OCI-LY1 (cell line): ENCODE results near the gene GTF2A2.
A peak's percentile ranks its signal among the peaks of the same experiment; 100 is the strongest.

ENCODE experiments used
- H2AFZ ChIP-seq: fragments of 200-600 bp; sonication (generic), shearing (Covaris generic); 2 replicates; pipeline ENCODE4 v1.6.0; 2014; ENCODE audit warnings: antibody characterized with exemption, mild to moderate bottlenecking, low read length
- H3F3A ChIP-seq: fragments of 200-600 bp; sonication (generic), shearing (Covaris generic); 2 replicates; pipeline ENCODE4 v1.6.0; 2014; ENCODE audit warnings: mild to moderate bottlenecking, antibody characterized with exemption, low read length, moderate library complexity; ENCODE audit not compliant: insufficient read depth
- H3K27ac ChIP-seq: fragments of 200-600 bp; sonication (generic); 2 replicates; pipeline ENCODE4 v1.5.1; 2014; ENCODE audit warnings: low read length, mixed run types, mild to moderate bottlenecking, low read depth; ENCODE audit not compliant: poor library complexity, severe bottlenecking
- H3K27me3 ChIP-seq: fragments of 200-600 bp; sonication (generic); 2 replicates; pipeline ENCODE4 v1.6.0; 2014; ENCODE audit warnings: antibody characterized with exemption, mild to moderate bottlenecking, low read length, moderate library complexity; ENCODE audit not compliant: insufficient read depth
- H3K36me3 ChIP-seq: fragments of 200-600 bp; sonication (generic); 2 replicates; pipeline ENCODE4 v1.6.1; 2014; ENCODE audit warnings: mild to moderate bottlenecking, antibody characterized with exemption, low read length, moderate library complexity, mixed read lengths; ENCODE audit not compliant: insufficient read depth
- H3K4me1 ChIP-seq: fragments of 200-600 bp; sonication (generic); 2 replicates; pipeline ENCODE4 v1.5.1; 2014; ENCODE audit warnings: mild to moderate bottlenecking, low read length, moderate library complexity; ENCODE audit not compliant: insufficient read depth, severe bottlenecking
- H3K4me2 ChIP-seq: fragments of 200-600 bp; sonication (generic), shearing (Covaris generic); 2 replicates; pipeline ENCODE4 v1.6.1; 2014; ENCODE audit warnings: low read length
- H3K4me3 ChIP-seq: fragments of 200-600 bp; sonication (generic); 2 replicates; pipeline ENCODE4 v1.5.1; 2014; ENCODE audit warnings: low read length, low read depth, mild to moderate bottlenecking, mixed read lengths; ENCODE audit not compliant: poor library complexity, severe bottlenecking
- H3K79me2 ChIP-seq: fragments of 200-600 bp; shearing (Covaris generic); 2 replicates; pipeline ENCODE4 v1.6.1; 2016; ENCODE audit warnings: mixed run types, low read length, mixed read lengths; ENCODE audit not compliant: insufficient read depth
- H3K9ac ChIP-seq: fragments of 200-600 bp; sonication (generic), shearing (Covaris generic); 2 replicates; pipeline ENCODE4 v1.6.1; 2014; ENCODE audit warnings: mild to moderate bottlenecking, low read length, mixed read lengths
- H3K9me2 ChIP-seq: fragments of 200-600 bp; sonication (generic), shearing (Covaris generic); 2 replicates; pipeline ENCODE4 v1.6.1; 2014; ENCODE audit warnings: low read depth, mild to moderate bottlenecking, low read length, mixed read lengths
- H3K9me3 ChIP-seq: fragments of 200-600 bp; shearing (Covaris generic); 2 replicates; pipeline ENCODE4 v1.6.1; 2014; ENCODE audit warnings: low read length, mixed read lengths
- H4K20me1 ChIP-seq: fragments of 200-600 bp; sonication (generic), shearing (Covaris generic); 2 replicates; pipeline ENCODE4 v1.6.0; 2016; ENCODE audit warnings: mild to moderate bottlenecking, low read length; ENCODE audit not compliant: insufficient read depth
- EZH2 ChIP-seq: fragments of 200-600 bp; sonication (generic), shearing (Covaris generic); IDR thresholded peaks from 2 replicates; pipeline ENCODE4 v1.8.0; 2017; ENCODE audit warnings: borderline replicate concordance, mixed run types, mild to moderate bottlenecking, antibody characterized with exemption, low read length, moderate library complexity, mixed read lengths
- TF ChIP-seq, protein P1 (sequence below): fragments of 200-600 bp; sonication (generic), shearing (Covaris generic); IDR thresholded peaks from 2 replicates; pipeline ENCODE4 v1.5.1; 2017; ENCODE audit warnings: mild to moderate bottlenecking, antibody characterized with exemption, low read length, moderate library complexity, mixed read lengths

Gene GTF2A2

GRCh38 chr15:59662260-59662659 is 4.9 kb upstream of the GTF2A2 start:
- H4K20me1 ChIP-seq: no peaks in the 10 kb centered on the region
- H3K9me3 ChIP-seq: no peaks in the 10 kb centered on the region
- H2AFZ ChIP-seq: no peak overlapping the region
- H3K27me3 ChIP-seq: no peaks in the 10 kb centered on the region
- H3K9me2 ChIP-seq: no peaks in the 10 kb centered on the region
- H3K4me3 ChIP-seq: no peak overlapping the region
- H3K4me1 ChIP-seq: no peaks in the 10 kb centered on the region
- H3K79me2 ChIP-seq: no peaks in the 10 kb centered on the region
- H3K9ac ChIP-seq: no peak overlapping the region
- H3K36me3 ChIP-seq: peaks cover 54% of the 10 kb centered on the region
- no peak overlapping the region for H3K27ac ChIP-seq
- TF ChIP-seq EZH2: no peak
- TF ChIP-seq, protein P1, sequence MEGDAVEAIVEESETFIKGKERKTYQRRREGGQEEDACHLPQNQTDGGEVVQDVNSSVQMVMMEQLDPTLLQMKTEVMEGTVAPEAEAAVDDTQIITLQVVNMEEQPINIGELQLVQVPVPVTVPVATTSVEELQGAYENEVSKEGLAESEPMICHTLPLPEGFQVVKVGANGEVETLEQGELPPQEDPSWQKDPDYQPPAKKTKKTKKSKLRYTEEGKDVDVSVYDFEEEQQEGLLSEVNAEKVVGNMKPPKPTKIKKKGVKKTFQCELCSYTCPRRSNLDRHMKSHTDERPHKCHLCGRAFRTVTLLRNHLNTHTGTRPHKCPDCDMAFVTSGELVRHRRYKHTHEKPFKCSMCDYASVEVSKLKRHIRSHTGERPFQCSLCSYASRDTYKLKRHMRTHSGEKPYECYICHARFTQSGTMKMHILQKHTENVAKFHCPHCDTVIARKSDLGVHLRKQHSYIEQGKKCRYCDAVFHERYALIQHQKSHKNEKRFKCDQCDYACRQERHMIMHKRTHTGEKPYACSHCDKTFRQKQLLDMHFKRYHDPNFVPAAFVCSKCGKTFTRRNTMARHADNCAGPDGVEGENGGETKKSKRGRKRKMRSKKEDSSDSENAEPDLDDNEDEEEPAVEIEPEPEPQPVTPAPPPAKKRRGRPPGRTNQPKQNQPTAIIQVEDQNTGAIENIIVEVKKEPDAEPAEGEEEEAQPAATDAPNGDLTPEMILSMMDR: no peak
- H3K4me2 ChIP-seq: no peak overlapping the region
- H3F3A ChIP-seq: no peaks in the 10 kb centered on the region; the same call in 1 of the 2 replicates

DNA sequence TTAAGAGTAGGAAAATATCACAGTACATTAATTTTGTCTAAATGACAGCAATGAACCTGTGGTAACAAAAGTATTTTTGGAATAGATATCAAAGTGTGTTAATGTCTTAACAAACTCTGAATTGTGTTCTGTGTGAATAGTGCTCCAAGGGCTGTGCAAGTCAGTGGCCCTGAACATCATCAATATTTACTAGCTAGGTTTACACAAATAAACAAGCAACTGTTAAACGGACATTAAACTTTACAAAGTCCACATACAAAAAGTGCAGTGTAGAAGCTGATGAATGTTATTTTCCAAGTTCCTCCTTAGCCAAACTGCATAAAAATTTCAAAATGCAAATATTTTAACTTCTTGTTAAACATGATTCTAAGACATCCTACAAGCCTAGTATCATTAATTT is 2.1 kb upstream of the GTF2A2 start:
- no peak overlapping the region for H2AFZ ChIP-seq
- no peak for TF ChIP-seq EZH2
- TF ChIP-seq, protein P1: no peak
- H3F3A ChIP-seq: no peaks in the 10 kb centered on the region; the same call in 1 of the 2 replicates
- no peak overlapping the region for H3K27ac ChIP-seq
- H3K9ac ChIP-seq: no peak overlapping the region
- peaks cover 28% of the 10 kb centered on the region for H3K79me2 ChIP-seq
- H3K4me3 ChIP-seq: no peak overlapping the region
- no peaks in the 10 kb centered on the region for H3K27me3 ChIP-seq
- no peaks in the 10 kb centered on the region for H4K20me1 ChIP-seq
- peaks cover 24% of the 10 kb centered on the region for H3K4me1 ChIP-seq
- peaks cover 44% of the 10 kb centered on the region for H3K36me3 ChIP-seq
- H3K4me2 ChIP-seq: no peak overlapping the region
- H3K9me3 ChIP-seq: no peaks in the 10 kb centered on the region
- no peaks in the 10 kb centered on the region for H3K9me2 ChIP-seq

- peak overlapping the region; percentile 49 for H3K4me2 ChIP-seq
- H2AFZ ChIP-seq: no peak overlapping the region
- no peak for TF ChIP-seq EZH2
- TF ChIP-seq, protein P1: no peak
- H3K9me3 ChIP-seq: peaks cover 3% of the 10 kb centered on the region
- no peak overlapping the region for H3K9ac ChIP-seq
- H3K4me1 ChIP-seq: peaks cover 33% of the 10 kb centered on the region
- H3K27ac ChIP-seq: no peak overlapping the region
- H3K27me3 ChIP-seq: no peaks in the 10 kb centered on the region
- no peaks in the 10 kb centered on the region for H4K20me1 ChIP-seq
- H3F3A ChIP-seq: no peaks in the 10 kb centered on the region; the same call in 1 of the 2 replicates
- no peaks in the 10 kb centered on the region for H3K9me2 ChIP-seq
- peak overlapping the region; percentile 80 for H3K4me3 ChIP-seq
- peaks cover 45% of the 10 kb centered on the region for H3K79me2 ChIP-seq
- H3K36me3 ChIP-seq: peaks cover 46% of the 10 kb centered on the region
These were observed 365 bp upstream of the GTF2A2 start for GRCh38 chr15:59657635-59658125.
